GM23338 (cell line): ENCODE results near the gene RFPL4A. TPM values are rescaled to one million over a fixed set of nuclear protein-coding genes. Genes with fewer than 3 reads are reported as not detected.

Source experiments
- ATAC-seq: fragments of 200-7000 bp; cut with Tn5 transposase; 3 replicates; pipeline ENCODE4 v1.9.1; 2020
- DNase-seq: peaks from one replicate; pipeline ENCODE4 v3.0.0-alpha.2; 2015; ENCODE audit warnings: low spot score
- H2AFZ ChIP-seq: fragments of 200-600 bp; sonication (generic); 2 replicates; pipeline ENCODE4 v1.8.0; 2016; ENCODE audit warnings: antibody characterized with exemption, mild to moderate bottlenecking, moderate library complexity
- H3F3A ChIP-seq: fragments of 200-600 bp; sonication (generic); replicated peaks from 2 replicates; pipeline ENCODE4 v1.8.0; 2017; ENCODE audit warnings: antibody characterized with exemption, mixed run types, low read depth
- H3K27ac ChIP-seq: fragments of 200-600 bp; sonication (generic); 2 replicates; pipeline ENCODE4 v1.6.1; 2016; ENCODE audit warnings: low read depth
- H3K27me3 ChIP-seq: fragments of 200-600 bp; sonication (generic); 2 replicates; pipeline ENCODE4 v1.8.0; 2016; ENCODE audit warnings: mild to moderate bottlenecking, mixed run types, moderate library complexity; ENCODE audit not compliant: insufficient read depth
- H3K36me3 ChIP-seq: fragments of 200-600 bp; sonication (generic); 2 replicates; pipeline ENCODE4 v1.8.0; 2016; ENCODE audit warnings: mild to moderate bottlenecking; ENCODE audit not compliant: insufficient read depth
- H3K4me1 ChIP-seq: fragments of 200-600 bp; sonication (generic); 2 replicates; pipeline ENCODE4 v1.8.0; 2016; ENCODE audit warnings: mild to moderate bottlenecking, moderate library complexity; ENCODE audit not compliant: insufficient read depth
- H3K4me2 ChIP-seq: fragments of 200-600 bp; sonication (generic); 2 replicates; pipeline ENCODE4 v1.7.1; 2017; ENCODE audit warnings: mixed run types
- H3K4me3 ChIP-seq: fragments of 200-600 bp; sonication (generic); 2 replicates; pipeline ENCODE4 v1.6.1; 2016; ENCODE audit warnings: mixed run types
- H3K79me2 ChIP-seq: fragments of 200-600 bp; sonication (generic); replicated peaks from 2 replicates; pipeline ENCODE4 v1.8.0; 2017; ENCODE audit warnings: mild to moderate bottlenecking; ENCODE audit not compliant: insufficient read depth
- H3K9me2 ChIP-seq: fragments of 200-600 bp; sonication (generic); 2 replicates; pipeline ENCODE4 v1.8.0; 2017; ENCODE audit not compliant: insufficient read depth
- H4K20me1 ChIP-seq: fragments of 200-600 bp; sonication (generic); replicated peaks from 2 replicates; pipeline ENCODE4 v1.8.0; 2017; ENCODE audit warnings: mild to moderate bottlenecking; ENCODE audit not compliant: insufficient read depth
- H3K27ac Mint-ChIP-seq: 2 replicates; pipeline ENCODE4 v1.8.0; 2020; ENCODE audit warnings: inconsistent platforms, mild to moderate bottlenecking, moderate library complexity, mixed read lengths
- H3K27me3 Mint-ChIP-seq: 3 replicates; pipeline ENCODE4 v1.8.0; 2022; ENCODE audit warnings: low read depth, mild to moderate bottlenecking, moderate library complexity, mixed read lengths, inconsistent platforms; ENCODE audit not compliant: insufficient read depth, poor library complexity
- H3K36me3 Mint-ChIP-seq: 3 replicates; pipeline ENCODE4 v1.8.0; 2021; ENCODE audit warnings: low read depth, mild to moderate bottlenecking, inconsistent platforms, moderate library complexity, mixed read lengths
- H3K4me1 Mint-ChIP-seq: 3 replicates; pipeline ENCODE4 v1.8.0; 2020; ENCODE audit warnings: mild to moderate bottlenecking, inconsistent platforms, mixed read lengths
- H3K4me3 Mint-ChIP-seq: 3 replicates; pipeline ENCODE4 v1.8.0; 2021; ENCODE audit warnings: moderate library complexity, mild to moderate bottlenecking, inconsistent platforms, mixed read lengths
- H3K9me3 Mint-ChIP-seq: 3 replicates; pipeline ENCODE4 v1.8.0; 2020; ENCODE audit warnings: moderate library complexity, mild to moderate bottlenecking, inconsistent platforms, mixed read lengths
- CREB1 ChIP-seq: fragments of 250-450 bp; sonication (Bioruptor Pico); IDR thresholded peaks from 2 replicates; pipeline ENCODE4 v1.5.0; 2020; ENCODE audit warnings: low read depth, mild to moderate bottlenecking, moderate library complexity
- EZH2phosphoT487 ChIP-seq: fragments of 200-600 bp; sonication (generic); IDR thresholded peaks from one replicate; pipeline ENCODE4 v1.8.1; 2018; ENCODE audit warnings: antibody characterized with exemption; ENCODE audit not compliant: unreplicated experiment
- NANOG ChIP-seq: IDR thresholded peaks from 2 replicates; pipeline ENCODE4 v1.6.1; 2016; ENCODE audit warnings: antibody characterized with exemption, borderline replicate concordance
- POLR2AphosphoS5 ChIP-seq: IDR thresholded peaks from 2 replicates; pipeline ENCODE4 v1.6.1; 2016; ENCODE audit warnings: antibody characterized with exemption, low read depth
- ZNF114 ChIP-seq: fragments of 250-450 bp; sonication (Bioruptor Pico); IDR thresholded peaks from 2 replicates; pipeline ENCODE4 v1.5.0; 2020; ENCODE audit warnings: mild to moderate bottlenecking, moderate library complexity
- ZNF462 ChIP-seq: fragments of 250-450 bp; sonication (Bioruptor Pico); IDR thresholded peaks from 2 replicates; pipeline ENCODE4 v1.5.0; 2020; ENCODE audit warnings: mild to moderate bottlenecking, moderate library complexity
- polyA plus RNA-seq: library from polyadenylated mRNA; unstranded; fragments of >200 nt; fragmentation: Nextera tagmentation; extraction: Ambion mirVana; gene quantifications from 2 replicates; pipeline ENCODE4 v1.2.1, GENCODE V29; 2016
- total RNA-seq: library from RNA; depleted of rRNA; stranded (reverse); fragments of >200 nt; shearing (Covaris generic); gene quantifications from 2 replicates; pipeline ENCODE4 v1.2.3, GENCODE V29; 2014

The RFPL4A gene
- total and polyA plus RNA-seq, 2 experiments from 2014 or later, result not detected

- TF ChIP-seq ZNF462, result no peak
Observed at GRCh38 chr19:55738302-55738701, 20.6 kb upstream of the RFPL4A start, which contains the start of gene NLRP9 (continued).

GRCh38 chr19:55750715-55751114, 8.2 kb upstream of the RFPL4A start:
- Histone ChIP-seq H3K79me2 (no peaks in the 10 kb centered on the region), H3K27me3 (no peaks in the 10 kb centered on the region), H2AFZ (no peak overlapping the region), H3K9me2 (no peaks in the 10 kb centered on the region), H3K4me2 (no peak overlapping the region), H3K36me3 (peaks cover 8% of the 10 kb centered on the region; the same call in 1 of the 2 replicates), H3K4me1 (no peaks in the 10 kb centered on the region), H3K4me3 (no peak overlapping the region), H3F3A (no peaks in the 10 kb centered on the region), H4K20me1 (no peaks in the 10 kb centered on the region), H3K27ac (no peak overlapping the region)
- Mint-ChIP-seq H3K9me3 (peaks cover 80% of the 10 kb centered on the region), H3K4me3 (no peak overlapping the region), H3K36me3 (peaks cover 31% of the 10 kb centered on the region; the same call in 2 of the 3 replicates), H3K27me3 (no peaks in the 10 kb centered on the region), H3K27ac (no peak overlapping the region), H3K4me1 (no peaks in the 10 kb centered on the region)
- DNase-seq (no peak), ATAC-seq (no peak)
- TF ChIP-seq EZH2phosphoT487 (no peak), NANOG (no peak), CREB1 (CRISPR knock-in tag) (no peak), ZNF462 (no peak), ZNF114 (CRISPR knock-in tag) (no peak), POLR2AphosphoS5 (no peak)
